DLD1 (cell line): ENCODE data around the gene ADRA1B.

Experiments
- in situ Hi-C: cut with HindIII; loops from 2 replicates; pipeline ENCODE4 v1.10.0; 2017; ENCODE audit warnings: low sequenced_read_pairs

Gene ADRA1B

DNA sequence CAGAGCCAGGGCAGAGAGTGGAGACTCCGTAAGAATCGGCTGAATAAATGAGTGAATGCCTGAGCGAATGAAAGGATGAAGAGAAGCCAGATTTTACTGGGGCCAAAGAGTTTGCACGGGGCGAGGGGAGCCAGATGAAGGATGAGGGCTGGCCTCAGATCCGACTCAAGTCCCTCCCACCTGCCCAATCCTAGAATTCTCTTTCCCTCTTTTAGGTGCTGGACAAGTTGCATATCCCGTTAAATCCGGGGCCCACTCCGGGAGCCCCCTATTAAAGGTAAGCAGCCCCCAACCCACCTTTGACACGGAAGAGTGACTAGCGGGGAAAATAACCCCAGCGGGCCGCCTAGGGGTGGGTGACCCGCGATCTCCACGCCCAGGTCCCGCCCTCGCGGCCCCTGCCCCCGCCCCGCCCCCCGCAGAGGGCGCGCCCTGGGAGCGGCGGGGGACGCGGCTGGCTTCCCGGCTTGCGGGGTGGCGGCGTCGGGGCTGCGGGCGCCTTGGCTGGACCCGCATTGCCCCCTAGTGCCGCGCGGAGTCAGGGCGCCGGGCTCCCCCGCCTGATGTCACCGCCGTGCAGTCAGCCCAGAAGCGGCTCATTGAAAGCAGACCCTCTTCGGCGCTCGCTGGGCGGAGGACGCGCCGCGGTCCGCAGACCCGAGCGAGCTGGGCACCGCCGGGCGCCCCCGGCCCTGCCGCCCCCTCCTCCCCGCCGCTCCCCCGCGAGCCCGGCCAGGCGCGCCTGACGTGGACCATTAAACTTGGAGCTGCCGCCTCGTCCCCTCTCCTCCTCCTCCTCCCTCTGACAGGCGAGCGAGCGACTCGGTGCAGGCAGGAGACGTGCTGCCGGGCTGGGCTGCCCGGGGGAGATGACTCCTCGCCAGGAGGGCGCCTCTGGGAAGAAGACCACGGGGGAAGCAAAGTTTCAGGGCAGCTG, at the start of gene ADRA1B:
Gene ADRA1B, plus strand, starts transcription at position 579 of the 937 bp plus-strand sequence. CDS start 424 bp downstream, outside the sequence.
- in situ Hi-C loops: no loop called here

DNA sequence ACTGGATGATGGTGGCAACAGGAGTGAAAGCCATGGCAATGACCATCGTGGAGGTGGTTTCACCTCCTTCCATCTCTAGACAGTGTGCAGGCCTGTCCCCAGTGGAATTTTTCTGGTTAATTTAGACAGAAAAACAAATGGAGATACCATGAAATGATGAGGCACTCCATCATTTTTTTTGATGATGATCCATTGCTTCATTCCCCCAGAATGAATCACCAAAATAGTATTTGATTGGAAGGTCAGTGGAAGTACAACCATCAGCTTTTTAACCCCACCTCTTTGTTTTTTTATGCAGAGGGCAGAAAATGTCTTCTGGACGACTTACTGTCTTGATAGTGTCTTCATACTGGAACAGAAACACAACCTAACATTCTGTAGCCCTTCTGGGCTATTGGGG, 42.6 kb upstream of the ADRA1B start:
- in situ Hi-C loops: no loop called here

DNA sequence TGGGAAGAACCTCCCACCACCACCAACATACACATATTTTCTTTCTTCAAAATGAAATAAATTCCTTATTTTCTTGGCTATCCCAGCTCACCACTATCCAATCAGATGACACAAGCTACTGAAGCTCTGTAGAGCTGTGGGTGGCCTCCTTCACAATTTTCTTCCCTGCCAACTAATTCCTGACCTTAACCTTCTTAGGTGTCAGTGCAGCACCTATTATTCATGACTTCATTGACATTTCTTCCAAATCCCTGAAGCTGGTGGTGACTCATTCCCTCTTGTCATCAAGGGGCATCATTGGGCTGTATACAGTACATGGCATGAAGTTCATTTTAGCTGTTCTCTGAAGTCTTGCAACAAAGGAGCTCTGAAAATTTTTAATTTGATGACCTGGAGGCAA, 42.0 kb upstream of the ADRA1B start:
- in situ Hi-C loops: no loop called here

DNA sequence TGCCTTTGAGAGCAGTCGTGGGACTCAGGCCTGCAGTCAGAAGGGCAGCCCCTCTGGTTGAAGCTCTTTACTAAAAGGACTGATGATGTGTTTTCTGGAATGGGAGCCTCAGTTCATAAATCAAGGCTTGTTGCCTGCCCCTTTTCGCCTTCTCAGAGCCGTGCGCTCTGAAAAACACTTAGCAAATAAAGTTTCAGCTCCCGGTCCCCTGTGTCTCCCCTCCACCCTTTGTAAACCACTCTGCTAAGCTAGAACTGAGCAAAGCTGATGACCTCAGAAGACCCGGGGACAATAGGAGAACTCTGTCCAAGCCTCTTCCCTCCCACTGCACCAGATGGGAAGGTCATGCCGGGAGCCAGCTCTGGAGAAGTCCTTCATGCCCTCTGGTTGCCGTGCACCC, 39.3 kb upstream of the ADRA1B start:
- in situ Hi-C loops: no loop called here

GRCh38 chr5:159877894-159878448, 38.3 kb upstream of the ADRA1B start:
- in situ Hi-C loops: no loop called here

DNA sequence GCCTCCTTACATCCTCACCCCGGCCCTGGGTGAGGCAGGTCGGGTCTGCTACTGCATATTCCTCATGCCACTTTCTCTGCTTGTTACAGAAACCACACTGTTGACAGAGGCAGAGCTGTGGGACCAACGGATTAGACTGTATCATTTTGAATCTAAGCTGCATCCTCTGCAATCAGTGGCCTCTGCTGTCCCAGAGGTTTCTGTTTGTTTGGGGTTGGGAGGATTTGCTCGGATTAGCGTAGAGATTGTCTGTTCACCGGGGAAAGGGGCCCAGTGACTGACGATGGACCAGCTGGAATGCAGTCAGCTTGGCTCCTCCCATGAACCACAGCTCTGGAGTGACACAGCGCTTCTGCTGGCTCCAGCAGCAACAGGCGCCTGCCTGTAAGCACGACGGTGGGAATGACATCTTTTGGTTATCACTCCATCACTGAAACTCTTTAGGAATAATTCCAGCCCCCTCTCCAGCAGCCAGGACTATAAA, 37.3 kb upstream of the ADRA1B start:
- in situ Hi-C loops: no loop called here

DNA sequence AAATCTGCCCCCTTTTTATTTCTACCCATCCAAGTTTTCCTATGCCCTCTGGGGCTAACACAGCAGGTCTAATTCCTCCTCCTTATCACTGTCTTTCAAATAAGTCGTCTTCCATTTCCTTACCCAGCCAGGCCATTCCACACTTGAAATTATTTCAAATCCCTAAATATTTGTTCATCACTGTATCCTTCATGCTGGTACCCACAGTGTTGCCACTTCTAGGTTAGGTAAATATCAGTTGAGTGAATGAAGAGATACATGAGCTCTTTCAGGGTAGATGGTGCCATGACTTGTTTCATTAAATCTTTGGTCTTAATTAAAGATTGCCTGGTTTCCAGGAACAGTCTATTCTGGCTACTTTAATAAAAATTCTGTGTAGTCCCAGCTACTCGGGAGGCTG, 35.6 kb upstream of the ADRA1B start:
- in situ Hi-C loops: no loop called here

GRCh38 chr5:159881967-159882366, 34.3 kb upstream of the ADRA1B start:
- in situ Hi-C loops: no loop called here

DNA sequence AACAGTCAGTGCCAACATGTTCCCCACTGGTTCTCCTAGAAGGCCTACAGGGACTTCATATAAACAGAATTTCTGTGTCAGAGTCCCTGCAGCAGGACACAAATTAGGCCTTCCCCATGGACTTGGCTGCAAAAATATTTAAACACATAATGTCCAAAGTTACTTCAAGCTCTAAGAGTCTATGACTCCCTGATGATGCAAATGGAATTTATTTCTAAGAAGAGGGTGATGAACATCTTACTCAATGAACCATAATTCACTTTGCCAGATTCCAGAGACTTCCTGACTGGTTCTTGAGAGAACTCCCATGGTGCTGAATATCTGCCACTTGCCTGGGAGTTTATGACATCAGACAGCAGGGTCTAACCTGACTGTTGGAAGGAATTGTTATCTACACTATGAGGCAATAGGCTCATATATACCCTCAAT, 32.7 kb upstream of the ADRA1B start:
- in situ Hi-C loops: no loop called here

- in situ Hi-C loops: no loop called here
Measured at GRCh38 chr5:159884917-159885620, 31.2 kb upstream of the ADRA1B start.

DNA sequence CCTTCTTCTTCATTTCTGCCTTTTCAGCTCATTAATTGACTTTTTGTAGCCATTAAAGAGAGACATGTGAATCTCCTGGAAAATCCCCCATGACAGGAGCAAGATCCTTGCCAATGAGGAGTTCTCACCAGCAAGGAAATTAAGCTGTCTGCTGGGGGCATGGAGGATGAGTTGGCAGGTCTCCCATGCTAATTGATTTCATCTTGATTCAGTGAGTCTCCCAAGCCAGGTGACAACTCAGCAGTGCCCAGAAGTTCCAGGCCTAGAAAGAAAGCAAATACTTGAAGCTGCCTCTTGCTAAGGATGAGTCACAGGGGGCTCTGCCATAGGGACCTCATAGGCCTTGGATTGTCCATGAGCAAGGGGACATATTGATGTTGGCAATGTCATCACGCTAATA, 30.0 kb upstream of the ADRA1B start:
- in situ Hi-C loops: no loop called here

GRCh38 chr5:159887050-159887449, 29.2 kb upstream of the ADRA1B start:
- in situ Hi-C loops: no loop called here

DNA sequence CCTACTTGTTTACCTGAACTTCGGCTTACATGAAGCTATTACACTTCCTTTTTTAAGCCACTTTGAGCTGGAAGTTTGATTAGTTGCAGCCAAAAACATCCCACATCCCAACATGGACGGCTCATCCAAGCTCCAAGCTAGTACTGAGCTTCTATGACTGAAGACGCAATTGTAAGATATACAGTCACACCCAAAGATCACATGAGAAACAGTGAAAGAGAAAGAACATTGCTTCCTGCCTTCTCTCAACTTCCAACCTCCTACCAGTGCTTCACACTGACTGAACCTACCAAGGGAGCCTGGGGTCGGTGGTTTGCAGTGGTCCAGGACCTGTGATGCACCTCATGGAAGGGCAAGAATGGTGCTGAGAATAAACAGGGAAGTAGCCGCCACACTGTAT, 27.4 kb upstream of the ADRA1B start:
- in situ Hi-C loops: no loop called here

DNA sequence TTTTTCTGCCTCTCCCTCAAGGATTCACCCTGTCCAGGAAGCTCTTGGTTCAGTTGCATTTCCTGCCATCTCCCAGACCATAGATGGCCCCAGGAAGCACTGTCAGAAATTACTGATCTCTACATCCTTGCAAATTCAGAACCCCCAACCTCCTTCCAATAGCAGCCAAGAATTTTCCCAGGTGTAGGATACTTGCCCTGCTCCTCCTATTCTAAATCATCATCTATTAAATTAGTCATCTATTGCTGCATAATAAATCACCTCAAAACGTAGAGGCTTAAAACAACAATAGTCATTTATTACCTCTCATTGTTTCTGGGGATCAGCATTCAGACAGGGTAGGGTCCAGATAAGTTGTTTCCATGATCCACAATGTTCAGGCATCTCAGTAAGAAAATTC, 26.1 kb upstream of the ADRA1B start:
- in situ Hi-C loops: no loop called here

- in situ Hi-C loops: no loop called here
Measured at GRCh38 chr5:159891371-159891770, 24.9 kb upstream of the ADRA1B start.

GRCh38 chr5:159893040-159893695, 23.1 kb upstream of the ADRA1B start:
- in situ Hi-C loops: no loop called here

- in situ Hi-C loops: no loop called here
Measured at GRCh38 chr5:159894149-159894720, 22.0 kb upstream of the ADRA1B start.

- in situ Hi-C loops: no loop called here
Measured at GRCh38 chr5:159897786-159898393, 18.4 kb upstream of the ADRA1B start.

GRCh38 chr5:159899067-159900049, 16.9 kb upstream of the ADRA1B start:
- in situ Hi-C loops: no loop called here
